ENCODE results near the gene CADPS2.
"Not testable (repeated sequence)": the region's sequence is repeated elsewhere in the genome, so short reads cannot be mapped to it uniquely, and the experiment has no call there.

The CADPS2 gene

GRCh38 chr7:122643250-122643649, 243.0 kb downstream of the CADPS2 start:
- no peak for TF ChIP-seq CTCF (conservative IDR thresholded peaks at IDR 0.05)
- H3K27ac ChIP-seq: no peak overlapping the region

GRCh38 chr7:122638459-122638858, 247.8 kb downstream of the CADPS2 start:
- no peak for TF ChIP-seq CTCF (conservative IDR thresholded peaks at IDR 0.05)

GRCh38 chr7:122637784-122638183, 248.5 kb downstream of the CADPS2 start:
- no peak overlapping the region for H3K27ac ChIP-seq
- TF ChIP-seq CTCF (conservative IDR thresholded peaks at IDR 0.05): no peak

More at GRCh38 chr7:122638459-122638858, 247.8 kb downstream of the CADPS2 start:
- H3K27ac ChIP-seq: no peak overlapping the region

GRCh38 chr7:122635481-122635880, 250.8 kb downstream of the CADPS2 start:
- H3K27ac ChIP-seq: not testable (repeated sequence)

GRCh38 chr7:122633472-122633871, 252.8 kb downstream of the CADPS2 start:
- peak overlapping the region; percentile 53 for H3K27ac ChIP-seq
- no peak for TF ChIP-seq CTCF (conservative IDR thresholded peaks at IDR 0.05)

- H3K27ac ChIP-seq: peak overlapping the region; percentile 53
- no peak for TF ChIP-seq CTCF (conservative IDR thresholded peaks at IDR 0.05)
Measured at GRCh38 chr7:122632238-122632637, 254.0 kb downstream of the CADPS2 start.

- peak overlapping the region; percentile 61 for H3K27ac ChIP-seq
- no peak for TF ChIP-seq CTCF (conservative IDR thresholded peaks at IDR 0.05)
Measured at GRCh38 chr7:122629412-122629953, 256.8 kb downstream of the CADPS2 start.

- H3K27ac ChIP-seq: no peak overlapping the region
- TF ChIP-seq CTCF (conservative IDR thresholded peaks at IDR 0.05): no peak
Measured at GRCh38 chr7:122628651-122629411, 257.4 kb downstream of the CADPS2 start.
